Kidney (tissue), 14 donors: ENCODE results near the gene TBCD. TPM values are rescaled to one million over a fixed set of nuclear protein-coding genes. Genes with fewer than 3 reads are reported as not detected.
A peak's percentile ranks its signal among the peaks of the same experiment; 100 is the strongest.

ENCODE experiments used
- DNase-seq, 5 donors: peaks; one replicate each; pipeline ENCODE4 v3.0.0-alpha.2; 2013 to 2020
- FAIRE-seq: peaks from 2 replicates; lab custom pipeline; 2012; peaks lifted over from hg19 to GRCh38; lab: Jason Lieb, UNC
- H3K27ac ChIP-seq, 2 donors: one replicate each; pipeline ENCODE4 v1.7.0; 2013; ENCODE audit warnings: low read depth in 2 of 2, low read length in 2 of 2, inconsistent platforms in 1 of 2
- H3K27me3 ChIP-seq: one replicate; pipeline ENCODE4 v1.7.1; 2013; ENCODE audit warnings: low read length, inconsistent platforms; ENCODE audit not compliant: control insufficient read depth, insufficient read depth
- H3K36me3 ChIP-seq, 3 donors: one replicate each; pipeline versions ENCODE4 v1.7.0 to v1.7.1; 2013; ENCODE audit warnings: low read length in 3 of 3, control low read depth in 1 of 3, inconsistent platforms in 1 of 3; ENCODE audit not compliant: insufficient read depth in 3 of 3, control insufficient read depth in 2 of 3
- H3K4me1 ChIP-seq, 3 donors: one replicate each; pipeline versions ENCODE4 v1.7.0 to v1.7.1; 2013; ENCODE audit warnings: low read length in 3 of 3, inconsistent platforms in 1 of 3, low read depth in 1 of 3; ENCODE audit not compliant: control insufficient read depth in 2 of 3, insufficient read depth in 2 of 3
- H3K4me3 ChIP-seq, 3 donors: one replicate each; pipeline versions ENCODE4 v1.7.0 to v1.8.1; 2013; ENCODE audit warnings: low read length in 3 of 3, control low read depth in 1 of 3, inconsistent platforms in 1 of 3
- H3K9ac ChIP-seq, 3 donors: one replicate each; pipeline versions ENCODE4 v1.7.0 to v1.7.1; 2013; ENCODE audit warnings: low read length in 3 of 3, control low read depth in 1 of 3, inconsistent platforms in 1 of 3
- H3K9me3 ChIP-seq, 3 donors: one replicate each; pipeline versions ENCODE4 v1.7.0 to v1.7.1; 2013; ENCODE audit warnings: low read length in 3 of 3, control low read depth in 1 of 3, inconsistent platforms in 1 of 3; ENCODE audit not compliant: control insufficient read depth in 2 of 3, insufficient read depth in 1 of 3
- CTCF ChIP-seq: IDR thresholded peaks from 3 replicates; pipeline ENCODE4 v1.5.1; 2012; ENCODE audit warnings: mild to moderate bottlenecking, moderate library complexity, borderline replicate concordance; ENCODE audit not compliant: insufficient read depth; ENCODE audit errors: extremely low read depth
- intact Hi-C: fragments of 100-400 bp; cut with DNase I; formaldehyde crosslinking; loops from one replicate; pipeline ENCODE4 v1.11.1; 2022
- polyA plus RNA-seq: library from polyadenylated mRNA; stranded (reverse); fragments of 350-450 nt; fragmentation: Illumina TruSeq; extraction: RNeasy Lipid Tissue Mini Kit (QIAGEN cat#74804); gene quantifications from one replicate; pipeline ENCODE4 v1.2.3, GENCODE V29; 2014; ENCODE audit warnings: low read depth, low replicate concordance; ENCODE audit not compliant: insufficient read depth
- total RNA-seq: library from RNA; stranded (reverse); fragmentation: NEBNext Ultra II Directional; extraction: Animal tissue kit (Norgen Biotek cat#: 25700); gene quantifications from one replicate; pipeline ENCODE4 v1.2.1, GENCODE V29; 2021
- donor health status: control.
- donor health status: control.
- donor health status: control.
- donor health status: control.
- donor health status: control.
- donor health status: DM: yes; HTN: yes; CAD: no.
- donor health status: Normal renal cell carcinoma (clear cell type).

The TBCD gene
- total and polyA plus RNA-seq, 2 donors from 2014 or later: 72.8 to 78.7 TPM

GRCh38 chr17:82899941-82900340 lies 148.1 kb downstream of the TBCD start:
- no peak overlapping the region for H3K4me3 ChIP-seq
- H3K4me1 ChIP-seq: peaks cover 0 to 5% (median 0%) of the 10 kb centered on the region in 3 donors
- TF ChIP-seq CTCF: no peak
- no peak for FAIRE-seq
- H3K27ac ChIP-seq: no peak overlapping the region
- peak in 1 of 5 donors; percentile 38 for DNase-seq
- H3K9ac ChIP-seq: no peak overlapping the region
- peaks cover 0 to 8% (median 4%) of the 10 kb centered on the region in 3 donors for H3K36me3 ChIP-seq
- intact Hi-C loops: no loop called here
- no peaks in the 10 kb centered on the region for H3K27me3 ChIP-seq
- no peaks in the 10 kb centered on the region for H3K9me3 ChIP-seq

GRCh38 chr17:82900741-82901140 lies 148.9 kb downstream of the TBCD start:
- DNase-seq (peak in 1 of 5 donors; percentile 43), FAIRE-seq (no peak)
- TF ChIP-seq CTCF: no peak
- Histone ChIP-seq H3K36me3 (peaks cover 0 to 7% (median 4%) of the 10 kb centered on the region in 3 donors), H3K4me3 (no peak overlapping the region), H3K9me3 (no peaks in the 10 kb centered on the region), H3K27ac (no peak overlapping the region), H3K9ac (no peak overlapping the region), H3K4me1 (peaks cover 0 to 5% (median 0%) of the 10 kb centered on the region in 3 donors), H3K27me3 (no peaks in the 10 kb centered on the region)
- intact Hi-C loops: no loop called here

GRCh38 chr17:82901356-82901755 lies 149.5 kb downstream of the TBCD start:
- Histone ChIP-seq H3K27me3 (no peaks in the 10 kb centered on the region), H3K4me3 (no peak overlapping the region), H3K9ac (no peak overlapping the region), H3K9me3 (no peaks in the 10 kb centered on the region), H3K4me1 (peaks cover 0 to 5% (median 0%) of the 10 kb centered on the region in 3 donors), H3K27ac (no peak overlapping the region), H3K36me3 (peaks cover 0 to 8% (median 7%) of the 10 kb centered on the region in 3 donors)
- TF ChIP-seq CTCF: no peak
- FAIRE-seq (no peak), DNase-seq (peak in 1 of 5 donors; percentile 34)
- intact Hi-C loops: no loop called here

- H3K27ac ChIP-seq: no peak overlapping the region
- FAIRE-seq: no peak
- intact Hi-C loops: no loop called here
These were observed 150.0 kb downstream of the TBCD start for GRCh38 chr17:82901856-82902255.

More at GRCh38 chr17:82901856-82902255, 150.0 kb downstream of the TBCD start:
- Histone ChIP-seq H3K36me3 (peaks cover 0 to 10% (median 8%) of the 10 kb centered on the region in 3 donors), H3K27me3 (no peaks in the 10 kb centered on the region), H3K4me3 (no peak overlapping the region), H3K9ac (no peak overlapping the region), H3K9me3 (no peaks in the 10 kb centered on the region), H3K4me1 (peaks cover 0 to 5% (median 0%) of the 10 kb centered on the region in 3 donors)
- peak in 1 of 5 donors; percentile 10 for DNase-seq
- no peak for TF ChIP-seq CTCF
